ENCODE data around the gene NFE2.

- no peak for TF ChIP-seq ZNF274 (IDR thresholded peaks at IDR 0.05; ENCODE audit: low read depth, low read length)
- TF ChIP-seq YY1 (IDR thresholded peaks at IDR 0.05; ENCODE audit: insufficient read depth, insufficient read length) = no peak
Measured at GRCh38 chr12:54273981-54274380, 26.8 kb downstream of the NFE2 start.

All from NT2/D1 (cell line).